IPS-NIHi7 (cell line): ENCODE measurements around the gene FAM174B.
A peak's percentile ranks its signal among the peaks of the same experiment; 100 is the strongest.
"Not testable (repeated sequence)": the region's sequence is repeated elsewhere in the genome, so short reads cannot be mapped to it uniquely, and the experiment has no call there.

ENCODE experiments used
- DNase-seq: peaks from one replicate; pipeline ENCODE4 v3.0.0; 2012; ENCODE audit warnings: mixed read lengths; ENCODE audit errors: extremely low spot score

The FAM174B gene

DNA sequence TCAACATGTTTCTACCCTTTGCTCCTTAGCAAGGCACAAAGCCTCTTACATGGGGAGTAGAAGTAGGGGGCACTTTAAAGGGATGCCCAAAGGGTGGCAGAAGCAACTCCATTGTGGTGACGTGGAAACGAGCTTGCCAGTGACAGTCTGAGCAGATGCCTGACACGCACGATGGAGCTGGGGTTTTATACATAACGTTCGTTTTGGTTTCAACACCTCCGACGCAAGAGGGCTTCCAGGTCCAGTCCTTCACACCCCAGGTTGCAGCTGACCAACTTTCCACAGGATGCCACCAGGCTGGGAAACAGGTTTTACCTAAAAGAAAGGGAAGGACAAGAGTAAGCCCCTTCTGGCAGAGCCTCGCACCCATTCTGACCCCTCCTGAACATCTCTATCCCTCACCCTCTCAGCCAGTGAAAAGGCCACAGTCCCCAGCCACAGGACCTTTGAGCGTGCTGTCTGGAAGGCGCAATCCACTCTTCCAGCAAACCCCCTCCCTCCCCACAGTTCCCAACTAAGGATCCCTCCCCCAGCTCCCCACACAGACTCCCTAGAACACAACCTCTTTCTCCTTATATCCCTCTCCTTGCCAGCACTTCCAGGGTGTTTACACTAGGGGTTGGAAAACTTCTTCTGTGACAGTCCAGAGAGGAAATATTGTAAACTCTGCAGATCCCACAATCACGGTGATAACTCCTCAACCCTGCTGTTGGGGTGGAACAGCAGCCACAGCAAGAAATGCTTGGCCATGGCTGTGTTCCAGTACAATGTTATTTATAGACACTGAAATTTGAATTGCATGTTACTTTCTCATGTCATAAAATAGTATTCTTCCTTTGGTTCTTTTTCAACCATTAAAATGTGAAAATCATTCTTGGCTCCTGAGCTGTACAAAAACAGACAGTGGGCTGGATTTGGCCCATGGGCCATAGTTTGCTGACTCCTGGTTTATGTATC is 36.2 kb downstream of the FAM174B start:
- no peak for DNase-seq

DNA sequence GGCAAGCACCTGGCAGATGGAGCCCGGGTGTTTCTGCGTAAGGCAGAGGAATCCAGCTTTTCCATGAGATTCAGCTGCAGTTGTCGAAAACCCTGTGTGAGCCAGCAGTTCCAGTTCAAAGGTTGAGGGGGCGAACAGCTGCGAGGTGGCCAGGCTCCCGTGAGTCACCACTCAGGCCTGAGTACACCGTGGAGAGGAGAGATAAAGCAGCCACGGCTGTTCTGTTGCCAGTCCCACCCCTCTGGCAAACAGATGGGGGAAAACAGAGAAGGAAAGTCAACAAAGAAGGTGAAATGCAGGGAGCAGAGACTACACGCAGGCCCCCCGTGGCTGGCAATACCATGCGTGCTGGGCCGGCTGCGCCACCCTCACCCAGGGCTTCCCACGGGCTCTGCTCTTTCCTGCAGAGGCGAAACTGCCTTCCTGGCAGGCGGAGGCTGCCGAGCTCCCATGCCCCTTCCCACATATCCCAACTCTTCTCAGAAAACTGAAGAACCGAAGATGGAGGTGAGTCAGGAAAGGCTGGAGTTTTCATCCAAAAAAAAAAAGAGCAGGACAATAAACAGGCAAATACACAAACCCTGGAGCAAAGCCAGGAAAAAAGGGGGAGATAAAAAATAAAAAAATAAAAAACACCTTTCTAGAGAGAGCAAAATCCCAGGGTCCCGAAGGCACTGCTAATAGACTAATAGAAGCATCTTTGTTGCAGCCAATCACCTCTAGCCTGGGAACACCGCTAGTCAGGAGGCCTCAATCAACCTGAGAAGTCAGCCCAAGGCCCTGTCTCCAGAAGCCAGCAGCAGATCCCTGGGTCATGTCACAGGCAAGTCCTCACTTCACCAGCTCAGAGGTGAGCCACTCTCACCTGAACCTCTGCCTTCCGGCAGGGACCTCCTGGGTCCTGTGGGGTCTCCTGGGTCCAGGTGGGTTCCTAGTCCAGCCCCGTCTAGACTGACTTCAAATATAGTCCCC is 37.7 kb downstream of the FAM174B start:
- DNase-seq = peak; percentile 70

DNA sequence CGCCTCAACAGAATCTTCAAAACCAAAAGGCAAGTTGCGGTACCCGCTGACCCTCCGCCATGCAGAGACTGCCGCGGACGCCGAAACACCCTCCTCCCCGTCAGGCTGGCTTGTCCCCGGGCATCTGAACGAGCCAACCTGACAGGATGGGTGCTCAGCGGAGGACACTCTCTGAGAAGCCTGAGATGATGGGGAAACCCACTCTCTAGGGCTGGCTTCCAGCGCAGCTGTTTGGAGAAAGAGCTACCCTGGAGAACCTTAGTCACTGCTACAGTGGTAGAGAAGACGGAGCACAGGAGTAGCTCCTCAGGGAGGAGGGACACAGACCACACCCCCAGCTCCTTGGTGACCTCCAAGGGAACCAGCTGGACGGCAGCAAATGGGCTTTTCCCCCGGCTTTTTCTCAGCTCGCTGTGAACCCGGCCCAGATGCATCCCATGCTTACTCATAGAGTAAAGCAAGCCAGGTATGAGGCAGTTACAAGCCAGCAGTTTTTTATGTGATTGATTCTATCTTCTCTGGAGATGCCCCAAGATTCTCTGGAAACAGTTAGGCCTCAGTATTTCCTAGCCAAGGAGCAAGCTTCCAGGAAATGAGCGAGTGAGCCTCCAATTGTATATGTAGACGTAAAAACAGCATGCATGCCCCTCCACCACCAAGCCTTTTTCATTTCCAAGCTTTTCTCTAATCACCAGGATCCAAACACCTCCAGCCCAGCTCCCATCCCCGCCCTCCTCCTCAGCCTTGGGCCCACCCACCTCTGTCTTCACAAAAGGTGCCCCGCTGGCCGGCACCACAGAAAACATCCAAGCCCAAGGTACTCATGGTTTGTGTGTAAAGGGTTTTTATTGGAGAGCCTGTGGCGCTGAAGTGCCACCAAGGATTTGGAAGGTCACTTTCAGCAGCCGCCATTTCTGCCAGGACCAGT is 38.7 kb downstream of the FAM174B start:
- peak; percentile 40 for DNase-seq

DNA sequence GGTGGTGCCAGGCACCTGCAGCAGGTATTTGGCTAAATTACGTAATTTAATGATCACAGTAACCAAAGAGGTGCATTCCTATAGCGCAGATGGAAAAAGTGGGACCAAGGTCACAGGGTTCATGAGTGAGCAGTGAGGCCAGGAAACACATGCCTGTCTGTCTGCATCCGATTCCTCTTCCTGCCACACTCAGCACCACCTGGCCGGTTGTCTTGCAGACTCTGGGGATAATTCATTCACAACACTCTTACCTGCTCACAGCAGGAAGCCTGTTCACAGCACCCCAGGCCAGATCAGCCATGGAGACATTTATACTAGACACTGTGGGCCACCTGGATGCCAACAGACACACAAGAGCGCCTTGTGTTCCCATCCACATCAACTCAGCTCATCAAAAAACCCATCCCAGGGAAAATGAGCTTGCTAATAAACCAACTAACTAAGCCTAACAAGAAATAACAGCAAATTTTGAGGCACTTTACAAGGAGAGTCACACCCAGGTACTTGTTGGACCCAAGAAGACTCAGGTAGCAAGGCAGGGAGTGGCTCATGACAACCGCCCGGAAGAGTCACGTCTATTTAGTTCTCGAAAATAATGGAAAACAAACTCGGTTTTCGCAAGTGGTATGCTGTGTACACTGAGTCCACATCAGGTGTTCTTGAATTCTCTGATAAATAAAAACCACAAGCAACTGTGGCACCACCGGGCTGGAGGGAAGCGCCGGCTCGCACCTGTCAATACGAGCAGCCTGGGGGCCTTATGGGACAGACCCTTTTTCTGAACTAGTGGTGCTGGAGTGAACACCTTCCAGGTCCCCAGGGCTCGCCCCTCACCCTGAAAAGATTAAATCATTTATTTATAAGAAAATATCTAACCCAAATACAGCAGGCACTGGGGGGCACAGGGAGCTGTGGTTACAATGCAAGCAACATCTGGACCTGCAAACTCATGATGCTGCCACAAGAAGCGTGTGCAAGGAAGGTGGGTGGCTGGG is 40.5 kb downstream of the FAM174B start:
- no peak for DNase-seq

DNA sequence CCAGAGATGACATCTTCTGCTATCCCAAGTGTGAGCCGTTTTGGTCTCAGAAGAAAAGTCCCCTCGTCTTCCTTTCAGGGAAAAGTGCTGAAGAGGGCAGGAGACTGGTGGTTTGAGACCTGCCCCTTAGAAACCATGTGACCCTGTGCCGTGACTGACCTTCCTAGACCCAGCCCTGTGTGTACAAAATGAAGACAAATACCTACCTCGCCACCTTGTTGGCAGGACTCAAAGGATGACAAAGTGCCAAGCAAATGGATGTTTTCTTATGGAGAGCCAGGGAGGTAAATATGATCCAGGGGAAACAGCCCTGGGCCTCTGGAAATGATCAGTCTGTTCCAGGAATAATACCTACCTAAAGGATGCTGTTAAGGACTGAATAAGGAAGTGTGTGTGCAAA is 41.3 kb downstream of the FAM174B start:
- no peak for DNase-seq

DNA sequence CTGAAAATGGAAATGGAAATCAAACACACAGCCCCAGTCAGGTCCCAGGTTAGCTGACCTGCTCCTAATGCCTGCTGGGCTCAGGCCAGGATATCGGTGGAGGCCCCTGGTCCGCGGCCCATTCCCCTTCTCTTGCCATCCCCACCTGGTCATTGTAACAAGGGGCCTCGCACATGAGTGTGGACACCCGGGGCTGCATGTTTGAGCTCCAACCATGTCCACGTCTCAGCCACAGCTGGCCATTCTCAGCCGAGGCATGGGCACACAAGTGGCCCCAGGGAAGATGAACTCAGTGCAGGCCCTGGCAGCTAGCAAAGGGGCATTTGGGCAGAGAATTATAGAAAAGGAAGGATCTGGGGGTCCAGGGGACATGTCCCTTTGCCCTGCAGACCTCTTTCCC is 41.7 kb downstream of the FAM174B start:
- DNase-seq = no peak

DNA sequence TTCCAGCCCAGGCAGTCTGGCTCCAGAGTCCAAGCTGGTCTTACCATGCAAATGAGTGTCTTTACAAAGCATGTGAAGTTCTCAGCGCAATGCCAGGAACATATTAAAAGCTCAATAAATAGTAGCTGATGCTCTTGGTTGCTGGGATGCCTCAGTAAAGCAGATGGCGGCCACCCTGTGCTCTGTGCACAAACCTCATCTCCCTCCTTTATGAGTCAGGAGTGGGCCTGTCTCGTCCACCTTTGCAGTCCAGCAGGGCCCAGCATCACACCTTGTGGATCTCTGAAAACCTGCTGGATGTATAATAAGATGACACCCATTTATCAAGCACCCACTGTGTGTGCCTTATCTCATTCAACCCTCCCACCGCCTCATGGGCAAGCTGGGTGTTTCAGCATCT is 42.7 kb downstream of the FAM174B start:
- no peak for DNase-seq

DNA sequence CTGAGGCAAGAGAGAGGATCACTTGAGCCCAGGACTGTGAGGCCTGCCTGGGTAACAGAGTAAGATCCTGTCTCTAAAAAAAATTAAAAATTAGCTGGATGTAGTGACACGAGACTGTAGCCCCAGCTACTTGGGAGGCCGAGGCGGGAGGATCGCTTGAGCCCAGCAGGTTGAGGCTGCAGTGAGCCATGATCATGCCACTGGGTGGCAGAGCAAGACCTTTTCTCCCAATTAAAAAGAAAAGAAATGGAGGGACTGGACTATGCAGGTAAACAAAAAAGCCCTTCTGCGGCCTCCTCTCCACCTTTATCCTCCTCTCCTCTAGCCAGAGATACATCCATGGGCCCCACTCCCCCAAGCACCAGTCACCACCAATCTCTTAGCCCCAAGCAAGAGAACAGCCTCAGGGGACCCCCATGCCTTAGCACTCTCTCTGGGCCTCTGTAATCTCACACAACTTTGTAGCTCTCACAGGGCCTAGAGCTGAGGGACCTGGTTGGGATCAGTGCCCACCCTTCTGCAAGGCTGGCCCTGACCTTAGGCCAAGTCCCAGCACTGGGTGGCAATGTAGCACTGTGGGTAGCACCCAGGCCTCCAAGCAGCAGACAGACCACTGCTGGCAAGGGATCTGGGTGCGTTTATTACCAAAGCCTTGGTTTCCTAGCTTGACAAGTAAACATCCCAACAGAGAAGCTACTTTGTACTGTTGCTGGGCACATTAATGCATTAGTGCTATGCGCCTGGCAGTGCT is 43.4 kb downstream of the FAM174B start:
- DNase-seq = peak; percentile 37

DNA sequence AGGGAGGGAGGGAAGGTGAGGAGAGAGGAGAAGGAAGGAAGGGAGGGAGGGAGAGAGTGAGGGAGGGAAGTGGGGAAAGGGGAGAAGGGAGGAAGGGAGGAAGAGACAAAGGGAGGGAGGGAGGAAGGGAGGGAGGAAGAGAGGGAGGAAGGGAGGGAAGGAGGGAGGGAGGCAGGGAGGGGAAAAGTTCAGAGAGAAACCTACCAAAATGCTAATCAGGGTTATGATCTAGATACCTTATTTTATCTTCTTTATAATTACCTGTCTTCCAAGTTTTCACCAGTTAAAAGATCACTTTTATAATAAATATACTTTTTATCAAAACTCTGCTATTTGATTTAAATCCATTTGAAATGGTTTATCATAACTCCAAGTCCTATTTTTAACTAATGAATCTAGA is 44.4 kb downstream of the FAM174B start:
- DNase-seq = no peak

DNA sequence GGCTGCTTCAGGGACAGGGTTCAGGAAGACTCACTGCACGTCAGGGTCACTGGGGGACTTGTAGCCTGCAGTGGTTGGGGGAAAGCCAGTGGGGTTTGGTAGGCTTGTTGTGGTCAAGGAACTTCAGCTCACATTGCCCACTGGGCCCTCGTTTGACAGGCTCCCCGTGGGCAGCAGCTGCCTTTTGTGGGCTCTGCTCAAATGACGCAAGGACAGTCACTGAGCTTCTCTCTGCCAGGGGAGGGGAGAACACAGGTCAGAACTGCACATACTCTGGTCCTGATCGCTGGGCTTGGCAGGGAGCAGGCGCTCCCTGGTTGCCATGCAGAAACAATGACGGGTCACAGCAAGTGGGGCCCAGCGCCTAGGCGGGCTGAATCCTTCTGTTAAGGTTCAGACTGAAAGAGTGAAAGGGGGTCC is 45.5 kb downstream of the FAM174B start:
- no peak for DNase-seq

DNA sequence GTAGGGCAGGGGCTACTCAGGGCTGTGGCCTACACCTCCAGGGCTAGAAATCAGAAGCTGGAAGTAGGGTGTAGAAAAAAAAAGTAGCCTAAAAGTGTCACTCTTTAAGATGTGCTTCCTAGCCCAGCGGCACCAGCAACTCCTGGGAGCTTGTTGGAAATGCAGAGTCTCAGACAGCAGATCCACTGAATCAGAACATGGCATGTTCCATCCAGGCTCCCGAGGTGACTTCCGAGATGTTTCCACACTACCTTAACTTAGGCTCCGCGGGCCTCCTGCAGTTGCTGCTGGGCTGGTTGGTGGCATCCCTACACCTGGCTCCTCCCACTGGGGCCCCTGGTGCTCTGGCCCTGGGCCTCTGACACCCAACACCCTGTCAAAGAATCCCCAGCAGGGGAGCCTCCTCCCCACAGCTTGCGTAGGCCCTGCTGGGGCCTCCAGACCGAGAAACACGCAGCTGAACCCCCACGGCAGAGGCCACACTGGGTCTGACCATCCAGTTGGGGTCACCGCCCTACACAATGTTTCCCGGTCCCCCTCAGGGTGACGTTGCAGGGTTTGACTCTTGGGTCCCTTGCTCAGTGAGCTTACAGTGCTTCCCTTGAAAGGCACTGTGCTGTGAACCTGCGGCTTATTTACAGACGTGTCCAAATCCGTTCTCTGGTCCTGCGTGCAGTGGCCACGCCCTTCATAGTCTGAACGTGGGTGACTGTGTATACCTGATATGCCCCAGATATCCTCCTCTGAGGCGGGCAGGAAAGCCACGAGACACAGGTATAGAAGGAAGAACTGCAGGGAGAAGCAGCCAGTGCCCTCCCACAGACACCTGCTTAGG is 46.5 kb downstream of the FAM174B start:
- DNase-seq = no peak

DNA sequence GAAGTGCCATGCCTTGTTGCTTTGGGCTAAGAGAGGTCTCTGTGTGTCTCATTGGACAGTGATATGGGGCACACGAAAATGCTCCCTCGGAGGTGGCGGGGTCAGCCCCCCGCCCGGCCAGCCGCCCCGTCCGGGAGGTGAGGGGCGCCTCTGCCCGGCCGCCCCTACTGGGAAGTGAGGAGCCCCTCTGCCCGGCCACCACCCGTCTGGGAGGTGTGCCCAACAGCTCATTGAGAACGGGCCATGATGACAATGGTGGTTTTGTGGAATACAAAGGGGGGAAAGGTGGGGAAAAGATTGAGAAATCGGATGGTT is 48.8 kb downstream of the FAM174B start:
- not testable (repeated sequence) for DNase-seq

DNA sequence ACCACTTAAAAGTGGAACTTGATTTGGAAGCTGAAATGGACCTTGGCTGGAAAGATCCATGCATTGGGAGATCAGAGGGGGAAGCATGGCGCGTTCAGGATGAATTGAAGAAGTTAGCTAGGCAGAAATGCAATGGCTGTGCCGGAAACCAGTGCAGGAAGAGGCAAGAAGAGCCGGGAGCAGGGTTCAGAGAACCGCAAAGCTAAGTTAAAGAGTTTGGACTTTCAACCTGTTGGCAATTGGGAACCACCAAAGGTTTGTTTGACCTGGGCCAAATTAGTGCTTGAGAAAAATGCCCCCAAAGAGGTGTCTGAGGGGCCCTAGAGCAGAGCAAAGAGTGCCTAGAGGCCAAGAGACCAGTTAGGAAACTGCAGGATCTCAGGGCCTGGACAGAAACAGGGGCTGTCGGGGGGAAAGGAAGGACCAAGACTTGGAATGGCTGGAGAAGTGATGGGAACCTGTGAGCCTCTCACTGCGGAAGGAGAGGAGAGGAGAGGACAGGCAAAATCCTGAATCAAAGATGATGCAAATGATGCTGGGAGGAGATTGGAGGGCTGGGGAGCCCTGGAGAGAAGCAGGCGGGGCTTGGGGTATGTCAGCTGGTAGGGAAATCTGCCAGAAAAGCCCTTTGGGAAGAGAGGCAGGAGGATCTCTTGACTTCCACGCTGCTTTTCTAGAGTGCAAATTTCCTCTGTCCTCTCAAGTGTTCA is 49.3 kb downstream of the FAM174B start:
- DNase-seq = no peak

DNA sequence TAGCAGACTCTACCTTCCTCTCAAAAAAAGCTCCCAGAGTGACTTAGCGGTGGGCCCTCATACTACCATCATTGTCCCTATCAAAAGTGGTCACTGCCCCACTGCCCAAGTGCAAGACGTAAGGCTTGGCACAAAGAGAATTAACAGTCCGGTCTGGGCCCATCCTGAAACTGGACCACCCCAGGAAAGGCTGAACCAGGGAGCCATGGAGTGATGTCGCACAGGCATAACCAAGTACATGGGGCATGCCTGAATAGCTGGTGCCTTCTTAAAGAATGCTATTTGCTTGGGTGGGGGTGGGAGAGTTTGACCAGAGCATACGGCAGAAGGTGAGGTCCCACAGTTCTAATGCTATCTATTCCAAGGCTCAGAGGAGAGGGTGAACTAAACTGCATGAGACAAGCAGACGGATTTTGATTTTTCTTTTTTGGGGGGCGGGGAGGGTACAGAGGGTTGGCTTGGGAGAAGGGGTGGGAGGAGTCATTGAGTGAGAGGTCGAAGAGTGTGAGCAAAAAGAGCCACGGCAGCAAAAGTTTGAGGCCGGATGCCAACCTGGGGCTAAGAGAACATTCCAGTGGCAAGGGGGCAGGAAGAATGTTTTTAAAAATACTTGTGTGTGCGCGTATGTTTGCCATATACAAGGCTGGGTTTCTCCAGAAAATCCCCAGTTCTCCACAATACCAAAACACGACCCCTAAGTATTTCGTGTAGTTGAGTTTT is 50.2 kb downstream of the FAM174B start:
- DNase-seq = no peak

DNA sequence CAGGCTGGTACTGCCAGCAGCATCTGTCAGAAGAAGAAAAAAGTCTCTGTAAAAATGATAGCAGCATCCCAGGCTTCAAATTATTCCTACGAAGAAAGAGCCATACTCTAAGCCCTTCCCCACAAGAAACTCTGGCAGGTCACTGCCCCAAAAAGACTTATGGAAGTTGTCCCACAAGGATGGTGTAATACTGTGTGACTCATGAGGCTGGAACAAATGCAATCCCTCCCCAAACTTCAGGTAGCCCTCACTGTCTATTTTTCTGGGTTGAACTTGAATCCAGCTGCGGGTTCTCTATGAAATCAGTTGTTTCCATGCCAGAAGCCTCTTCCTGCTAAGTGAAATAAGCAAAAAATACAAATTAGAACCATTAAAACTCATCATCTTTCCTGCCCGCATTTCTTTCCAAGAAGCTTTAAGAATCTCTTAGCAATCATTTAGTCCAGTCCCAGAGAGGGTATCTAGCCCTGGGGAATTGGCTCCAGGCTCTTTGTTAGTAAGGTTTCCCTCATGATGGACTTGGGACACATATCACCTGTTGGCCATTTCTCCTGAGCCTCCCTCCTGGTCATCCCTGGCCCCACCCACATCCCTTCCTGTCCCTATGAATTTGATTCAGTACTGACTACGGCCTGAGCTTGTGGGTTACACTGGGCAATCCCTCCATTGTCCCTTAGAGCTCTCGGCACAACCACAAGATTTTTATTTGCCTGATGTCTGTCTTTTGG is 51.7 kb downstream of the FAM174B start:
- no peak for DNase-seq

DNA sequence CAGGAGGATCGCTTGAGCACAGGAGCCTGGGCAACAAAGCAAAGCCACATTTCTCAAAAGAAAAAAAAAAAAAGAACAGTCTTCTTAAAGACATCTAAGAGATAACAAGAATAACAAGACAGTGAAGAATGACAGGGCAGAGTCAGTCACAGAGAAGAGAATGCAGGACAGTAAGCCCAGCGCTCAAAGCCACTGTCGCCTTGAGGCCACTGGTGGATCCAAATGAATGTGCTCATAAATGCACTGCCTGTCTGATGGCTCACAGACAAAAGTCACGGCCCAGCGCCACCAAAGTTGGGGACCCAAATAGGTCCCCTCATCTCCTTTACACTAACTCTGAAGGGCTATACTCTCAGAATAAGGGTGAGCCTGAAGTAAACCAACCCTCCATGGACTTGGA is 52.3 kb downstream of the FAM174B start:
- no peak for DNase-seq

DNA sequence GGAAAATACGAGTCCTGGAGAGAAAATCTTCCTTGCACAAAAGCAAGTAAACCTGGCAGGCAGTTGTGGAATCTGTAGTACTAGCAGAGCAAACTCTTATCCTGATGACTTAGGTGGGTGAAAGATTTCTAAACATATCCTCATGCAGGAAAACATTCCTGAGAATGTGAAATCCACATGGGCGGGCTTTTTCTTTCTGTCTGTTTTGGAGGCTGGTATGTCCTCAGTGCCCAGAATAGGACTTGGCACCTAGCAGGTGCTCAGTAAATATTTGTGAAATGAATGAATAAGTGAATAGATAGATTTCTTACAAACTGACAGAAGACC is 53.3 kb downstream of the FAM174B start:
- DNase-seq = no peak
